ENCODE results near the gene IL3. TPM values are rescaled to one million over a fixed set of nuclear protein-coding genes. Genes with fewer than 3 reads are reported as not detected.

Gene IL3
- total and polyA plus RNA-seq, 9 donors, result not detected

DNA sequence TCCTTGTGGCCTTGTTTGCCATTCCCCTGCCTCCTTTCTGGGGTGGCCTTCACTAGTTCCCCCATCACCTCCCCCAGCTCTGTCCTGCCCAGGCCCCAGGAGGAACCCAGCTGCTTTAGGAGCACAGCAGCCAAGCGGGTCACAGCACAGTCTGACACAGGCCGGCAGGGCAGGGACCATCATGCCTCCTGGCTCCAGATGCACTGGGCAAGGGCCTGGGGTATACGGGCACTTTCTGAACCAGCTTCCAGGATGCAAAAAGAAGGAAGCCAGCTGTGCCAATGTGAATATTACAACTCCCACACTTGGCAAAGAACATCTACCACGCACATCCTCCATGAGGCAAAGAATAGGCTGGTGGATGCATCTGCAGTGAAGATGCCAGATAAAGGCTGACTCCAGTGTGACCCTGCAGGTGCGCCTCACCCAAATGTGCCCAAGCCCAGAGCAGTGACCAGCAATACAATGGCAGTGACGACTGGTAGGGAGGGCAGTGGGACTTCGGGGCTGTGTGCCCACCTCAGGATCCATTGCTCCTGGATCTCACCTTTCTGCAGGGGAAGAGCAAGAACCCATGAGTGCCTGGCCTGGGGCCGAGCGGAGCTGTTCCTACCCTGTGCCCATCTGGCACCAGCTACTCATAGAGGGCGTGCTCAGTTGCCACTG lies 6.3 kb upstream of the IL3 start:
- H3K27me3 ChIP-seq, result no peaks in the 10 kb centered on the region
- WGBS, 3 donors, result 80 to 89% (median 81%) methylated on average over 10 of the region's 10 CpGs
- no peaks in the 10 kb centered on the region for H3K9me3 ChIP-seq
- no peaks in the 10 kb centered on the region for H3K4me1 ChIP-seq (ENCODE audit: insufficient read depth)
- no peaks in the 10 kb centered on the region for H3K36me3 ChIP-seq
- no peak for TF ChIP-seq POLR2A (IDR thresholded peaks at IDR 0.05)
- TF ChIP-seq, protein P1, sequence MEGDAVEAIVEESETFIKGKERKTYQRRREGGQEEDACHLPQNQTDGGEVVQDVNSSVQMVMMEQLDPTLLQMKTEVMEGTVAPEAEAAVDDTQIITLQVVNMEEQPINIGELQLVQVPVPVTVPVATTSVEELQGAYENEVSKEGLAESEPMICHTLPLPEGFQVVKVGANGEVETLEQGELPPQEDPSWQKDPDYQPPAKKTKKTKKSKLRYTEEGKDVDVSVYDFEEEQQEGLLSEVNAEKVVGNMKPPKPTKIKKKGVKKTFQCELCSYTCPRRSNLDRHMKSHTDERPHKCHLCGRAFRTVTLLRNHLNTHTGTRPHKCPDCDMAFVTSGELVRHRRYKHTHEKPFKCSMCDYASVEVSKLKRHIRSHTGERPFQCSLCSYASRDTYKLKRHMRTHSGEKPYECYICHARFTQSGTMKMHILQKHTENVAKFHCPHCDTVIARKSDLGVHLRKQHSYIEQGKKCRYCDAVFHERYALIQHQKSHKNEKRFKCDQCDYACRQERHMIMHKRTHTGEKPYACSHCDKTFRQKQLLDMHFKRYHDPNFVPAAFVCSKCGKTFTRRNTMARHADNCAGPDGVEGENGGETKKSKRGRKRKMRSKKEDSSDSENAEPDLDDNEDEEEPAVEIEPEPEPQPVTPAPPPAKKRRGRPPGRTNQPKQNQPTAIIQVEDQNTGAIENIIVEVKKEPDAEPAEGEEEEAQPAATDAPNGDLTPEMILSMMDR (IDR thresholded peaks at IDR 0.05), result no peak
- TF ChIP-seq EP300 (IDR thresholded peaks at IDR 0.05), result no peak
- intact Hi-C loops (cut with DNase I), result no loop called here
- H3K4me3 ChIP-seq, result no peak overlapping the region
- no peak overlapping the region for H3K27ac ChIP-seq
- DNase-seq, result peak in 1 of 5 donors; percentile 5

DNA sequence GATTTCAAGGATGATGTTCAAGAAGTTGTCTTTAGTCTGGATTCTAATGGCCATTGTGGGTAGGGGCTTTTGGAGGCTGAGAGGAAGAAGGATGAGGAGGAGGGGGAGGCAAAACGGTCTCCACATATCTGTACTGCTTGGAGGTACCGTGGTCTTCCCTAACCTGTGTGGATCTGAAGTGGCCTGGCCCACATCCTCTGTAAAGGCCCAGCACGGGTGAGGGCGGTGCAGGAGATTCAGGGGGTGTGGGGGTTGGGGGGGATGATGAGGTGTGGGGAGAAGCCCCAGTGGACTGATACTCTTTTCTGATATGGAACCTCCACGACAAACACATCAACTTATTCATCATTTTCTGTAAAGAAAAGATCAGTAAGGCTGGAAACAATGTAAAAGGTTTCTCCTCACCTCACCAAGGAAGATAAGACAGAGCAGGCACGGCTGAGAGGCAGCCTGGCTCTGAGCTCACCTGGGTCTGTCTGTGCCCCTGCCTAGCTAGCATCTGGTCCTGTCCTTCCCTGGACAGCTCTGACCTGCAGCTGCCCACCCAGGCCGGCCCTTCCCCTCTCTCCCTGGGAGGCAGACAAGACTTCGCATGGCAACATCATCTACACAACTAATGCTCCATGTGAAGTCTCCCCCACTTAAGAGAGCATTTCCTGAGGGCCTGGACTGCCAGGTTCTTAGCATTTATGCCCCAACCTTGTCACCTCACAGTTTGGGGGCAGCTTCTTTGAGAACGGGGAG lies 5.6 kb upstream of the IL3 start:
- Histone ChIP-seq H3K36me3 (no peaks in the 10 kb centered on the region), H3K4me1 (ENCODE audit: insufficient read depth) (no peaks in the 10 kb centered on the region), H3K27me3 (no peaks in the 10 kb centered on the region), H3K9me3 (no peaks in the 10 kb centered on the region), H3K4me3 (no peak overlapping the region), H3K27ac (no peak overlapping the region)
- peak in 1 of 5 donors; percentile 7 for DNase-seq
- WGBS, 3 donors, result 63 to 75% (median 72%) methylated on average over 9 of the region's 9 CpGs
- TF ChIP-seq POLR2A (IDR thresholded peaks at IDR 0.05), result no peak
- TF ChIP-seq EP300 (IDR thresholded peaks at IDR 0.05), result no peak
- TF ChIP-seq, protein P1 (IDR thresholded peaks at IDR 0.05), result no peak
- intact Hi-C loops (cut with DNase I), result no loop called here

DNA sequence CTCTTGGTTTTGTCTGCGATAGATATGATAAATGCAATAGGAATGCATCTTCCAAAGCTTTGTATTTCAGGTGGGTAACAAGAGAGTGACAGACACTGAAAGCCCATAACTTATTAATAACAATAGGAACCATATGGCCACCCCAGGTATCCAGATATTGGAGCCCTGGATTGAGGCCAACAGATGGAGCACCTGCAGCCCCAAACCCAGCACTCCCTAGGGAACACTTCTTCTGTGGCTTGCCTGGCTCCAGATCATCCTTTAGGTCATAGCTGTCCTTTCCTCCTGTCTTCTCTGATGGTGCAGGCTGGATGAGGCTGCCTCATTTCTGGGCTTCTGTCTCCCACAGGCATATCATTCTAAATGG lies 5.0 kb upstream of the IL3 start:
- no peak overlapping the region for H3K4me3 ChIP-seq
- no peaks in the 10 kb centered on the region for H3K27me3 ChIP-seq
- no peak overlapping the region for H3K27ac ChIP-seq
- WGBS, 3 donors, result 96 to 100% (median 97%) methylated on average over 1 of the region's 1 CpG
- no peaks in the 10 kb centered on the region for H3K4me1 ChIP-seq (ENCODE audit: insufficient read depth)
- TF ChIP-seq EP300 (IDR thresholded peaks at IDR 0.05) (no peak), POLR2A (IDR thresholded peaks at IDR 0.05) (no peak)
- TF ChIP-seq, protein P1 (IDR thresholded peaks at IDR 0.05), result no peak
- intact Hi-C loops (cut with DNase I), result no loop called here
- H3K36me3 ChIP-seq, result no peaks in the 10 kb centered on the region
- no peaks in the 10 kb centered on the region for H3K9me3 ChIP-seq
- no peak for DNase-seq

DNA sequence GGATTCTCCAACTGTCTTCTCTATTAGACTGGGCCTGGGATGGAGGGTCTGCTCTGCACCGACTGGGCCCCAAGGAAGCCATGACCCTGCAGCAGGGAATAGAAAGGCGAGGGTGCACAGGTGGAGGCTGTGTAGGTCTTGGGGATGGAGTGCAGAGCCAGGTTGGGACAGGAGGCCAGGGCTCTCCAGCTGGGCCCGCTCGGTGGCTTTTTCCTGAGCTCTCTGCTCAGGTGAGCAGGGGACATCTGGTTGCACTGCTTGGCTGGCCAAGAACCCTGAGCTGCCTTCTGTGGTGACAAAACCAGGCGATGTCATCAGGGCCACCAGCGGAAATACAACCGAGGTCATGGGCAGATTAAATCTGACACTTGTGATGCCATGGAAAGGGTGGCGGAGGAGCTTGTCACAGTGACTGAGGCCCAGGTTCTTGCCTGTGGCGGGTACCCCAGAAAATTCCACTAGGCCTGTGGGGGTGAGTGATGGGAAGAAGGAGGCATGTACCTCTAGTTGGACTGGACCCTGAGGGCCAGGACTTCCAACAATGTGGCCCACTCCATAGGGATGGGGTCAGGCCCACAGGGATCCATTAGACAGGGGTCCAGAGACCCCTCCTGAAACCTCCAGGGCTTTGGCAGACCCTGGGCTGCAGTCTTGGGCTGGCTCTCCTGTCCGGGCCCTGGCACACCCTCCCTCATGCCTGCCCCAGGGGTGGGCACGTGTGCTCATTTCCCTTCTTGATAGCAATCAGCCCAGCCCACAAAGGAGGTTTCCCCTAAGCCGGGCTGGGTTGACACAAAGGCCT lies 4.4 kb upstream of the IL3 start:
- intact Hi-C loops (cut with DNase I), result no loop called here
- TF ChIP-seq EP300 (IDR thresholded peaks at IDR 0.05) (no peak), POLR2A (IDR thresholded peaks at IDR 0.05) (no peak)
- TF ChIP-seq, protein P1 (IDR thresholded peaks at IDR 0.05), result no peak
- Histone ChIP-seq H3K27ac (no peak overlapping the region), H3K36me3 (no peaks in the 10 kb centered on the region), H3K27me3 (no peaks in the 10 kb centered on the region), H3K9me3 (no peaks in the 10 kb centered on the region), H3K4me1 (ENCODE audit: insufficient read depth) (no peaks in the 10 kb centered on the region), H3K4me3 (no peak overlapping the region)
- DNase-seq, result peak in 2 of 5 donors; percentile 2 to 13
- 80 to 87% (median 80%) methylated on average over 11 to 12 of the region's 12 CpGs for WGBS, 3 donors
